AG08395 (cell line): Measurements from ENCODE around the gene OTUB2.

Source experiments
- DNase-seq: peaks from one replicate; pipeline ENCODE4 v3.0.0; 2012; ENCODE audit warnings: mixed read lengths, low spot score

The OTUB2 gene

GRCh38 chr14:94021416-94022157 lies 4.6 kb upstream of the OTUB2 start:
- DNase-seq = no peak

- no peak for DNase-seq
Measured at GRCh38 chr14:94022532-94023411, 3.4 kb upstream of the OTUB2 start.

GRCh38 chr14:94024549-94024948 lies 1.6 kb upstream of the OTUB2 start:
- DNase-seq = no peak

GRCh38 chr14:94025720-94026119 lies 420 bp upstream of the OTUB2 start:
- DNase-seq = no peak

GRCh38 chr14:94026889-94027469 lies 839 bp downstream of the OTUB2 start:
- no peak for DNase-seq

GRCh38 chr14:94027566-94028449 lies 1.7 kb downstream of the OTUB2 start:
- no peak for DNase-seq

- no peak for DNase-seq
Measured at GRCh38 chr14:94028450-94028826, 2.3 kb downstream of the OTUB2 start.

- DNase-seq = no peak
Measured at GRCh38 chr14:94029265-94029664, 3.1 kb downstream of the OTUB2 start.

GRCh38 chr14:94029671-94030203 lies 3.6 kb downstream of the OTUB2 start:
- no peak for DNase-seq

GRCh38 chr14:94030571-94030970 lies 4.4 kb downstream of the OTUB2 start:
- DNase-seq = no peak

GRCh38 chr14:94031161-94031882 lies 5.2 kb downstream of the OTUB2 start:
- no peak for DNase-seq

GRCh38 chr14:94031883-94032279 lies 5.7 kb downstream of the OTUB2 start:
- DNase-seq = no peak

- no peak for DNase-seq
Measured at GRCh38 chr14:94034886-94035285, 8.7 kb downstream of the OTUB2 start.

- DNase-seq = peak; percentile 89
Measured at GRCh38 chr14:94036313-94037167, 10.4 kb downstream of the OTUB2 start.

- no peak for DNase-seq
Measured at GRCh38 chr14:94037954-94038353, 11.8 kb downstream of the OTUB2 start.

- no peak for DNase-seq
Measured at GRCh38 chr14:94038510-94038909, 12.4 kb downstream of the OTUB2 start.

GRCh38 chr14:94038921-94039629 lies 12.9 kb downstream of the OTUB2 start:
- no peak for DNase-seq

GRCh38 chr14:94040247-94040646 lies 14.1 kb downstream of the OTUB2 start:
- no peak for DNase-seq

- no peak for DNase-seq
Measured at GRCh38 chr14:94040796-94041195, 14.7 kb downstream of the OTUB2 start.
